Testis (tissue), 3 donors: Measurements from ENCODE around the gene ITPK1. TPM values are rescaled to one million over a fixed set of nuclear protein-coding genes. Genes with fewer than 3 reads are reported as not detected.
A peak's percentile ranks its signal among the peaks of the same experiment; 100 is the strongest.

ENCODE experiments used
- DNase-seq: peaks from one replicate; pipeline ENCODE4 v3.0.0-alpha.2; 2019
- H3K27ac ChIP-seq, 2 donors: fragments of 200-600 bp; sonication (generic); one replicate each; pipeline ENCODE4 v1.5.1; 2019
- H3K27me3 ChIP-seq: fragments of 200-600 bp; sonication (generic); one replicate; pipeline ENCODE4 v1.5.1; 2019
- H3K36me3 ChIP-seq: fragments of 200-600 bp; sonication (generic); one replicate; pipeline ENCODE4 v1.5.1; 2017; ENCODE audit warnings: low read depth; ENCODE audit errors: missing control alignments
- H3K4me1 ChIP-seq: fragments of 200-600 bp; sonication (generic); one replicate; pipeline ENCODE4 v1.5.1; 2019
- H3K4me3 ChIP-seq, 2 donors: fragments of 200-600 bp; sonication (generic); one replicate each; pipeline ENCODE4 v1.5.1; 2017 to 2019
- H3K9me3 ChIP-seq: fragments of 200-600 bp; sonication (generic); one replicate; pipeline ENCODE4 v1.5.1; 2017
- POLR2A ChIP-seq: fragments of 450-650 bp; IDR thresholded peaks from one replicate; pipeline ENCODE4 v1.6.1; 2017; ENCODE audit warnings: antibody characterized with exemption, mild to moderate bottlenecking, moderate library complexity
- WGBS, 2 donors: methylation state at CpG; one replicate each; pipeline ENCODE4 v1.1.5; 2018; 5-methylcytosine and 5-hydroxymethylcytosine counted together
- intact Hi-C: fragments of 100-400 bp; cut with DNase I; formaldehyde crosslinking; loops from one replicate; pipeline ENCODE4 v1.15.1; 2023; ENCODE audit warnings: low total_unique reads
- polyA plus RNA-seq: library from polyadenylated mRNA; stranded (reverse); fragments of 350-450 nt; fragmentation: Illumina TruSeq; extraction: RNeasy Lipid Tissue Mini Kit (QIAGEN cat#74804); gene quantifications from one replicate; pipeline ENCODE4 v1.2.3, GENCODE V29; 2014; ENCODE audit warnings: low read depth, low replicate concordance; ENCODE audit not compliant: insufficient read depth
- total RNA-seq, 2 donors: library from RNA; depleted of rRNA; stranded (reverse); fragments of >200 nt; gene quantifications; one replicate each; pipeline ENCODE4 v1.2.3, GENCODE V29; 2016
- TF ChIP-seq, protein P1 (sequence below), 3 experiments: fragments of 450-650 bp in 2 of 3; fragments of 200-600 bp in 1 of 3; sonication (generic) in 1 of 3; IDR thresholded peaks; one replicate each; pipeline ENCODE4 v1.5.1; 2016 to 2019; ENCODE audit warnings: antibody characterized with exemption in 3 of 3, mild to moderate bottlenecking in 2 of 3, moderate library complexity in 1 of 3

ITPK1 gene
- total and polyA plus RNA-seq, 3 donors from 2014 or later = 78.3 to 92.5 (median 90.6) TPM

DNA sequence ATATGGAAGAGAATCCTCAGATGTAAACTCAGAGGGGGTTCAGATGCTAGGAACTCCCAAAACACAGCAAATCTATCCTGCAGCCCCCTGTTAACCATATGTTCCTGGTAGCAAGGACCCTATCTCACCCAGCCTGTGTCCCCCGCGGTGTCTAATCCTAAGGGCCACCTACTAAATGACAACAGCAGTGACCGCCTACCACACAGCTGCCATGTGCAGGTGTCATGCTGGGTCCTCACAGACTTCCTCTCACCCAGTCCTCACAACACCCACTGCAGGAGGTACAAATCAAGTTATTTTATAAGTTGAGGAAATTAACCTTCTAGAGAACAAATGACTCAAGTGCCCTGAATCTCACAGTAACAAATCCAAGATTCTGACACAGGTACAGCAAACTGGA, 73.9 kb downstream of the ITPK1 start:
- H3K4me1 ChIP-seq = peaks cover 91% of the 10 kb centered on the region
- peak overlapping the region; percentile 79 to 83 for H3K27ac ChIP-seq
- no peak for TF ChIP-seq POLR2A
- TF ChIP-seq, protein P1, sequence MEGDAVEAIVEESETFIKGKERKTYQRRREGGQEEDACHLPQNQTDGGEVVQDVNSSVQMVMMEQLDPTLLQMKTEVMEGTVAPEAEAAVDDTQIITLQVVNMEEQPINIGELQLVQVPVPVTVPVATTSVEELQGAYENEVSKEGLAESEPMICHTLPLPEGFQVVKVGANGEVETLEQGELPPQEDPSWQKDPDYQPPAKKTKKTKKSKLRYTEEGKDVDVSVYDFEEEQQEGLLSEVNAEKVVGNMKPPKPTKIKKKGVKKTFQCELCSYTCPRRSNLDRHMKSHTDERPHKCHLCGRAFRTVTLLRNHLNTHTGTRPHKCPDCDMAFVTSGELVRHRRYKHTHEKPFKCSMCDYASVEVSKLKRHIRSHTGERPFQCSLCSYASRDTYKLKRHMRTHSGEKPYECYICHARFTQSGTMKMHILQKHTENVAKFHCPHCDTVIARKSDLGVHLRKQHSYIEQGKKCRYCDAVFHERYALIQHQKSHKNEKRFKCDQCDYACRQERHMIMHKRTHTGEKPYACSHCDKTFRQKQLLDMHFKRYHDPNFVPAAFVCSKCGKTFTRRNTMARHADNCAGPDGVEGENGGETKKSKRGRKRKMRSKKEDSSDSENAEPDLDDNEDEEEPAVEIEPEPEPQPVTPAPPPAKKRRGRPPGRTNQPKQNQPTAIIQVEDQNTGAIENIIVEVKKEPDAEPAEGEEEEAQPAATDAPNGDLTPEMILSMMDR (IDR thresholded peaks at IDR 0.05) = no peak
- no peak for DNase-seq
- 84 to 85% methylated on average over 3 of the region's 3 CpGs for WGBS, 2 donors
- no peak overlapping the region for H3K4me3 ChIP-seq
- H3K27me3 ChIP-seq = no peaks in the 10 kb centered on the region
- H3K36me3 ChIP-seq = no peaks in the 10 kb centered on the region
- intact Hi-C loops = no loop called here
- H3K9me3 ChIP-seq = no peaks in the 10 kb centered on the region

DNA sequence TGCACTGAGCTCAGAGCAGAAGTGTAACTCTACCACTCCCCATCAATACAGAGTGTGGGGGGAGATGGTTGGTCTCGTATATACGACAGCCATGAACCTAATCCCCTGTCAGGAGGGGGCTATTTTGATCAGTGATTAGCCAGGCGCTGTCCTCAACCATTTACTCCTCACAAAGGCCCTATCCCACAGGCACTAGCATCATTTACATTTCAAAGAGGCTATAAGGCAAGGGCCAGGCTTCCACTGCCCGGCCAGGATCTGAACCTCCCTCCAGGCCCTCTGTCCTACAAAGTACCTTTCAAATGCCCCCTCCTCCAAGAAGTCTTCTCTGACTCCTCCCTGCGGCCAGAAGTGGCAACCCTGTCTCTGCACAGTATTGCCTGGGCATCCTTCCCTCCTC, 74.7 kb downstream of the ITPK1 start:
- intact Hi-C loops = no loop called here

DNA sequence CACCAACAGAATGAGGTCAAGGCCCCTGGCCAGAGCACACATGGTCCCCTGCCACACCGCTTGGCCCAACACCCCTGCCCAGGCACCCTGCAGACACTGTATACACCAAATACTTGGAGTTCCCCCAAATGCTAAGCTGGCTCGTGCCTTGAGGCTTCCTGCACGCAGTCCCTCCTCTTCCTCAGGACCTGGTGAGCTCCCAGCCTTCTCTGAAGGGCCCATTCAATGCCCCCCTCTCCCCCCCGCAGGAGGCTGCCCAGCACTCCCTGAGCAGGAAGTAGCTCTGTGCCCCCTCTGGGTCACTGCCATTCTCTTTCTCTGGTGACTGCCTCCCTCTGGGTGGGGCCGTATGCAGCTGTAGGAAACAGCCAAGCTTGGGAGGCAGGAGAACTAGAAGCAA, 75.3 kb downstream of the ITPK1 start:
- 32 to 49% methylated on average over 5 of the region's 5 CpGs for WGBS, 2 donors
- intact Hi-C loops = no loop called here
- Histone ChIP-seq H3K9me3 (no peaks in the 10 kb centered on the region), H3K4me3 (no peak overlapping the region), H3K36me3 (no peaks in the 10 kb centered on the region), H3K4me1 (peaks cover 91% of the 10 kb centered on the region), H3K27me3 (no peaks in the 10 kb centered on the region), H3K27ac (peak overlapping the region; percentile 79 to 83)
- TF ChIP-seq POLR2A = no peak
- TF ChIP-seq, protein P1 (IDR thresholded peaks at IDR 0.05) = no peak
- DNase-seq = no peak

More for the DNA sequence above, 74.7 kb downstream of the ITPK1 start:
- H3K27me3 ChIP-seq = no peaks in the 10 kb centered on the region
- TF ChIP-seq POLR2A = no peak
- TF ChIP-seq, protein P1 (IDR thresholded peaks at IDR 0.05) = no peak
- peak overlapping the region; percentile 79 to 83 for H3K27ac ChIP-seq
- H3K4me1 ChIP-seq = peaks cover 91% of the 10 kb centered on the region
- H3K9me3 ChIP-seq = no peaks in the 10 kb centered on the region
- H3K4me3 ChIP-seq = no peak overlapping the region
- WGBS, 2 donors = 78 to 94% methylated on average over 4 to 5 of the region's 5 CpGs
- no peaks in the 10 kb centered on the region for H3K36me3 ChIP-seq
- DNase-seq = no peak

DNA sequence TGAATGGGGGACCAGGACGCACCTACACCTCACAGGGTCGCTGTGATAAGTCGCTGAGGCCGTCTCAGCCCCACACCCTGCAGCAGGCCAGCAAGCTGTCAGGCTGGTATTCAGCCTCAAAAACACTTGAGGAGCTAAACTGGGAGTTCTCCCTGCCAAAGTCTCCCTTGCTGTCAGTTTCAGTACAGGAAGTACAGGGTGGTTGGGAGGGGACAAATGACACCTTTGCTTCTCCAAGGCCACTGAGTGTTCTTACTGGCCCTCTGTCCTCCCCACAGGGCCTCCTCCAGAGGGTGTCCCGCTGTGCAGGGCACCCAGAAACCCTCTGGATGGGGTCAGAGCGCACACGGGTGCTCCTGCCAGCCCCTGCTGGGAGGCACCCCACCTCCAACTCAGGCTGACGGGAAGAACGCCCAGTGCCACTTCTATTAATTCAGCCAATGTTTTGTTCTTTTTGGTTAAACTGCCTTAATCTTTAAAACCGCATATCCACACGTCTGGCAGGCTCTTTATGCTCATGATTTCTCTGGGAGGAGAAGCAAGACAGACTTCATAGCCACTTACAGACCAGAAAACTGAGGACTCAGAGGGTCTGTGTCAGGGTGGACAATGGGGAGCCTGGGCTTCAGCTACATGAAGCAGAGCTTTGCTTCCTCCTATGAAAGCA, 75.9 kb downstream of the ITPK1 start:
- DNase-seq = no peak
- Histone ChIP-seq H3K4me3 (no peak overlapping the region), H3K27ac (peak overlapping the region; percentile 79 to 83), H3K36me3 (no peaks in the 10 kb centered on the region), H3K27me3 (no peaks in the 10 kb centered on the region), H3K9me3 (no peaks in the 10 kb centered on the region), H3K4me1 (peaks cover 88% of the 10 kb centered on the region)
- 37 to 60% methylated on average over 7 to 11 of the region's 11 CpGs for WGBS, 2 donors
- no peak for TF ChIP-seq POLR2A
- TF ChIP-seq, protein P1 (IDR thresholded peaks at IDR 0.05) = no peak
- intact Hi-C loops = no loop called here

DNA sequence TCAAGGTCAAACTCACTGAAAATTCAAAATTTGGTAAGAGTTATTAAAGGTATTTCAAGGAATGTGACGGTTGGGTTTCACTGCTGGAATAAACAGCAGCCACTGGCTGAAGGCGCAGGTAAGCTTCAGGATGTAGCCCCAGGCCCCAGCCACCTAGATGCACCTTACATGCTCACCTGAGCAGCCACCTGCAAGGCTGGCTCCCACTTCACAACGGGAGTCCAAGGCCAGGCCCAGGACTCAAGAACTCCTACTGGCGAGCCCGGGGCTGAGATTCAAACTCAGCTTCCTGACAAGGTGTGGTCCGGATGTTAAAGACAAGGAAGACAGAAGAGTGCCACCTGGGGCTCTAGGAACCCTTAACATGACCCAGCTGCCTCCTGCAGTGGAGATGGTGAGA, 78.4 kb downstream of the ITPK1 start:
- intact Hi-C loops = no loop called here
- no peaks in the 10 kb centered on the region for H3K36me3 ChIP-seq
- H3K9me3 ChIP-seq = no peaks in the 10 kb centered on the region
- H3K4me1 ChIP-seq = peaks cover 87% of the 10 kb centered on the region
- no peak for DNase-seq
- peak overlapping the region; percentile 67 to 71 for H3K27ac ChIP-seq
- 45 to 47% methylated on average over 6 of the region's 6 CpGs for WGBS, 2 donors
- TF ChIP-seq, protein P1 (IDR thresholded peaks at IDR 0.05) = no peak
- TF ChIP-seq POLR2A = no peak
- no peak overlapping the region for H3K4me3 ChIP-seq
- no peaks in the 10 kb centered on the region for H3K27me3 ChIP-seq
